Transverse colon (tissue), 4 donors: ENCODE measurements around the gene CFAP20DC. TPM values are rescaled to one million over a fixed set of nuclear protein-coding genes. Genes with fewer than 3 reads are reported as not detected.

Source experiments
- DNase-seq: peaks from one replicate; pipeline ENCODE4 v3.0.0-alpha.2; 2019
- H3K27ac ChIP-seq, 4 donors: fragments of 200-600 bp; sonication (generic); 2 replicates each; pipeline ENCODE4 v1.5.1; 2016 to 2018; ENCODE audit warnings: inconsistent platforms in 4 of 4
- H3K27me3 ChIP-seq: fragments of 200-600 bp; sonication (generic); 2 replicates; pipeline ENCODE4 v1.5.1; 2017; ENCODE audit warnings: inconsistent platforms
- H3K36me3 ChIP-seq, 4 donors: fragments of 200-600 bp; sonication (generic); 2 replicates each; pipeline ENCODE4 v1.5.1; 2017 to 2019; ENCODE audit warnings: inconsistent platforms in 4 of 4
- H3K4me1 ChIP-seq, 4 donors: fragments of 200-600 bp; sonication (generic); 2 replicates each; pipeline ENCODE4 v1.5.1; 2017 to 2020; ENCODE audit warnings: inconsistent platforms in 4 of 4
- H3K4me3 ChIP-seq, 4 donors: fragments of 200-600 bp; sonication (generic); 1 replicate in 1 of 4; 2 replicates in 3 of 4; pipeline versions ENCODE4 v1.5.1 to v1.6.1; 2017 to 2019; ENCODE audit warnings: inconsistent platforms in 4 of 4
- H3K9me3 ChIP-seq, 2 donors: fragments of 200-600 bp; sonication (generic); 2 replicates each; pipeline ENCODE4 v1.5.1; 2017 to 2019; ENCODE audit warnings: inconsistent platforms in 2 of 2
- EP300 ChIP-seq: sonication (generic); formaldehyde crosslinking; IDR thresholded peaks from one replicate; pipeline ENCODE4 v1.6.1; 2017; ENCODE audit warnings: antibody characterized with exemption, low read depth
- POLR2A ChIP-seq: fragments of 450-650 bp; IDR thresholded peaks from one replicate; pipeline ENCODE4 v1.6.1; 2016; ENCODE audit warnings: antibody characterized with exemption, mild to moderate bottlenecking, moderate library complexity
- POLR2AphosphoS5 ChIP-seq, 3 donors: sonication (generic); formaldehyde crosslinking; IDR thresholded peaks; one replicate each; pipeline ENCODE4 v1.6.1; 2016; ENCODE audit warnings: antibody characterized with exemption in 3 of 3
- WGBS, 2 donors: methylation state at CpG; one replicate each; pipeline ENCODE4 v1.1.5; 2018; ENCODE audit warnings: low coverage in 1 of 2; 5-methylcytosine and 5-hydroxymethylcytosine counted together
- in situ Hi-C, 4 donors: fragments of 200-750 bp; cut with MboI; loops; one replicate each; pipeline versions ENCODE4 v1.15.0 to v1.15.1; 2017; ENCODE audit warnings: low sequenced_read_pairs in 3 of 4, low pct_ligation_motif_present in 1 of 4, low pct_unique_long_range_greater_than_20kb in 1 of 4
- intact Hi-C: fragments of 100-400 bp; cut with DNase I; formaldehyde crosslinking; loops from one replicate; pipeline ENCODE4 v1.15.1; 2023; ENCODE audit warnings: low total_unique reads
- total RNA-seq, 4 donors: library from RNA; depleted of rRNA; stranded (reverse); fragments of >200 nt; gene quantifications; one replicate each; pipeline ENCODE4 v1.1.0, GENCODE V29; 2016
- TF ChIP-seq, protein P1 (sequence below), 5 experiments: fragments of 200-600 bp in 3 of 5; fragments of 450-650 bp in 2 of 5; sonication (generic) in 3 of 5; IDR thresholded peaks; 1 replicate in 2 of 5; 2 replicates in 3 of 5; pipeline ENCODE4 v1.5.1; 2016 to 2017; ENCODE audit warnings: antibody characterized with exemption in 5 of 5, inconsistent platforms in 3 of 5, mild to moderate bottlenecking in 2 of 5, moderate library complexity in 1 of 5

Gene CFAP20DC
- total RNA-seq, 4 donors from 2014 or later: 0.20 to 0.82 TPM; not detected in 2

- Histone ChIP-seq H3K36me3 (no peaks in the 10 kb centered on the region), H3K4me1 (peaks cover 0 to 4% (median 0%) of the 10 kb centered on the region in 4 donors), H3K9me3 (no peaks in the 10 kb centered on the region), H3K27me3 (no peaks in the 10 kb centered on the region), H3K4me3 (no peak overlapping the region), H3K27ac (no peak overlapping the region)
- intact Hi-C loops: no loop called here
- in situ Hi-C loops: no loop called here
- no peak for TF ChIP-seq POLR2AphosphoS5 (IDR thresholded peaks at IDR 0.05)
- TF ChIP-seq EP300: no peak
- TF ChIP-seq POLR2A: no peak
- TF ChIP-seq, protein P1, sequence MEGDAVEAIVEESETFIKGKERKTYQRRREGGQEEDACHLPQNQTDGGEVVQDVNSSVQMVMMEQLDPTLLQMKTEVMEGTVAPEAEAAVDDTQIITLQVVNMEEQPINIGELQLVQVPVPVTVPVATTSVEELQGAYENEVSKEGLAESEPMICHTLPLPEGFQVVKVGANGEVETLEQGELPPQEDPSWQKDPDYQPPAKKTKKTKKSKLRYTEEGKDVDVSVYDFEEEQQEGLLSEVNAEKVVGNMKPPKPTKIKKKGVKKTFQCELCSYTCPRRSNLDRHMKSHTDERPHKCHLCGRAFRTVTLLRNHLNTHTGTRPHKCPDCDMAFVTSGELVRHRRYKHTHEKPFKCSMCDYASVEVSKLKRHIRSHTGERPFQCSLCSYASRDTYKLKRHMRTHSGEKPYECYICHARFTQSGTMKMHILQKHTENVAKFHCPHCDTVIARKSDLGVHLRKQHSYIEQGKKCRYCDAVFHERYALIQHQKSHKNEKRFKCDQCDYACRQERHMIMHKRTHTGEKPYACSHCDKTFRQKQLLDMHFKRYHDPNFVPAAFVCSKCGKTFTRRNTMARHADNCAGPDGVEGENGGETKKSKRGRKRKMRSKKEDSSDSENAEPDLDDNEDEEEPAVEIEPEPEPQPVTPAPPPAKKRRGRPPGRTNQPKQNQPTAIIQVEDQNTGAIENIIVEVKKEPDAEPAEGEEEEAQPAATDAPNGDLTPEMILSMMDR (IDR thresholded peaks at IDR 0.05): no peak
- peak; percentile 27 for DNase-seq
- WGBS, 2 donors: 51 to 52% methylated on average over 3 to 6 of the region's 6 CpGs
Measured at GRCh38 chr3:58742239-58742638, 307.6 kb downstream of the CFAP20DC start.

GRCh38 chr3:58737644-58738043 is 312.2 kb downstream of the CFAP20DC start:
- no peaks in the 10 kb centered on the region for H3K36me3 ChIP-seq
- no peak overlapping the region for H3K4me3 ChIP-seq
- no peak for TF ChIP-seq EP300
- no peak for TF ChIP-seq POLR2A
- no peak for DNase-seq
- intact Hi-C loops (no loop called here), in situ Hi-C loops (no loop called here)
- no peaks in the 10 kb centered on the region for H3K27me3 ChIP-seq
- H3K9me3 ChIP-seq: no peaks in the 10 kb centered on the region
- WGBS, 2 donors: 62 to 67% methylated on average over 3 of the region's 3 CpGs
- no peak overlapping the region for H3K27ac ChIP-seq
- peaks cover 0 to 4% (median 0%) of the 10 kb centered on the region in 4 donors for H3K4me1 ChIP-seq

DNA sequence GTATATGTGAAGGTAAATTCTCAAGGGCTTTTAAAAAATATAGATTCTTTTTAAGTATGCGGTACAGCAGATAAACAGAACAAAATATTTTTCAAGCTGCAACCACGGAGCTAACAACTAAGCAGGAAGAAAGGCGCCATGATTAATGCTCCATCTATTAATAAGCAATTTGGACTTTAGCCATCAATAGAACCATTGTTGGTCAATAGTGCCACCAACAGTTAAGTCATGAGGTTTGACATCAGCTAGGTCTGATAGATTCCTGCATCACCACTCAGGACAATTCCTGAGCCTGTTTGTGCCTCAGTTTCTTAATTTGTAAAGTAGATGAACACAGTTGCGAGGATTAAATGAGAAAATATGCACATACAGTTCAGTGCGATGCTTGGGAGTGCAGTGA is 318.2 kb downstream of the CFAP20DC start:
- in situ Hi-C loops: no loop called here
- intact Hi-C loops: no loop called here
- Histone ChIP-seq H3K27ac (no peak overlapping the region), H3K9me3 (no peaks in the 10 kb centered on the region), H3K27me3 (no peaks in the 10 kb centered on the region), H3K4me3 (no peak overlapping the region), H3K4me1 (no peaks in the 10 kb centered on the region), H3K36me3 (no peaks in the 10 kb centered on the region)
- DNase-seq: no peak
- 82 to 86% methylated on average over 4 to 5 of the region's 5 CpGs for WGBS, 2 donors
- TF ChIP-seq POLR2AphosphoS5 (IDR thresholded peaks at IDR 0.05): no peak
- TF ChIP-seq POLR2A: no peak
- TF ChIP-seq, protein P1 (IDR thresholded peaks at IDR 0.05): no peak
- no peak for TF ChIP-seq EP300

DNA sequence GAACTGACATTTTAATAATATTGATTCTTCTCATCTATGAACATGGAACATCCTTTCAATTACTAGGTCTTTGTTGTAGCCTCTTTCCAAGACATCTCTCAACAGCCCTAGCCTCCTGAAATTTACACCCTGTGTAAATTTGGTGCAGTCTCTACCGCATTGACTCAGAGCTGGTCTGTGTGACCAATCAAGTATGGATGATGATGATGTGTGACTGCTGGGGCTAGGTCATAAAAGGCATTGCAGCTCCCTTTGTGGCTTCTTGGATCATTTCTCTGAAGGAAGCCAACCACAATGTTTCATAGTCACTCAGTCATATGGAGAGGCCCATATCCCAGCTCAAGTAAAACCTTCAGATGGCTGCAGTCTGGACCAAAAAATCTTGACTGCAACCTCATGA is 321.1 kb downstream of the CFAP20DC start:
- TF ChIP-seq POLR2AphosphoS5 (IDR thresholded peaks at IDR 0.05): no peak
- no peak for TF ChIP-seq POLR2A
- TF ChIP-seq, protein P1 (IDR thresholded peaks at IDR 0.05): no peak
- no peak for TF ChIP-seq EP300
- H3K4me1 ChIP-seq: no peaks in the 10 kb centered on the region
- no peak overlapping the region for H3K4me3 ChIP-seq
- no peaks in the 10 kb centered on the region for H3K36me3 ChIP-seq
- in situ Hi-C loops (no loop called here), intact Hi-C loops (no loop called here)
- H3K27me3 ChIP-seq: no peaks in the 10 kb centered on the region
- H3K9me3 ChIP-seq: no peaks in the 10 kb centered on the region
- WGBS, 2 donors: 17 to 83% methylated on average over 1 of the region's 1 CpG
- DNase-seq: no peak
- H3K27ac ChIP-seq: no peak overlapping the region

GRCh38 chr3:58725326-58725853 is 324.4 kb downstream of the CFAP20DC start:
- no peak overlapping the region for H3K27ac ChIP-seq
- H3K4me3 ChIP-seq: no peak overlapping the region
- no peaks in the 10 kb centered on the region for H3K27me3 ChIP-seq
- in situ Hi-C loops (no loop called here), intact Hi-C loops (no loop called here)
- TF ChIP-seq, protein P1 (IDR thresholded peaks at IDR 0.05): no peak
- TF ChIP-seq EP300 (no peak), POLR2AphosphoS5 (IDR thresholded peaks at IDR 0.05) (no peak), POLR2A (no peak)
- 64% methylated on average over 7 of the region's 7 CpGs; no CpG with 5 or more reads in 1 of the 2 donors for WGBS, 2 donors
- H3K9me3 ChIP-seq: no peaks in the 10 kb centered on the region
- peaks cover 0 to 16% (median 5%) of the 10 kb centered on the region in 4 donors for H3K4me1 ChIP-seq
- DNase-seq: no peak
- no peaks in the 10 kb centered on the region for H3K36me3 ChIP-seq
